Lower leg skin (tissue), 4 donors: ENCODE results near the gene USP34. TPM values are rescaled to one million over a fixed set of nuclear protein-coding genes. Genes with fewer than 3 reads are reported as not detected.
A peak's percentile ranks its signal among the peaks of the same experiment; 100 is the strongest.

Experiments
- DNase-seq, 2 donors: peaks; one replicate each; pipeline ENCODE4 v3.0.0-alpha.2; 2019; ENCODE audit warnings: low spot score in 2 of 2
- H3K4me3 ChIP-seq: fragments of 200-600 bp; sonication (generic); 2 replicates; pipeline ENCODE4 v1.5.1; 2017; ENCODE audit warnings: mild to moderate bottlenecking, low read depth; ENCODE audit not compliant: poor library complexity, severe bottlenecking
- CTCF ChIP-seq, 3 donors: fragments of 450-650 bp; IDR thresholded peaks; one replicate each; pipeline ENCODE4 v1.5.1; 2016; ENCODE audit warnings: antibody characterized with exemption in 3 of 3, mild to moderate bottlenecking in 3 of 3, moderate library complexity in 2 of 3
- POLR2A ChIP-seq, 2 donors: fragments of 450-650 bp; IDR thresholded peaks; one replicate each; pipeline ENCODE4 v1.6.1; 2016 to 2017; ENCODE audit warnings: antibody characterized with exemption in 2 of 2, mild to moderate bottlenecking in 1 of 2, moderate library complexity in 1 of 2
- WGBS, 2 donors: methylation state at CpG; one replicate each; pipeline ENCODE4 v1.1.5; 2018; 5-methylcytosine and 5-hydroxymethylcytosine counted together
- intact Hi-C: fragments of 100-400 bp; cut with DNase I; formaldehyde crosslinking; loops from one replicate; pipeline ENCODE4 v1.15.0; 2023; ENCODE audit warnings: low total_unique reads
- total RNA-seq, 4 donors: library from RNA; depleted of rRNA; stranded (reverse); fragments of >200 nt; gene quantifications; one replicate each; pipeline ENCODE4 v1.1.0, GENCODE V29; 2016

The USP34 gene
- total RNA-seq, 4 donors from 2014 or later: 84.3 to 181 (median 98.1) TPM

- DNase-seq: no peak
- intact Hi-C loops: loop anchor here (5.0 kb wide), 1 partner anchor 303 kb away; no protein-coding TSS in a partner anchor
- no peak overlapping the region for H3K4me3 ChIP-seq
- TF ChIP-seq CTCF (IDR thresholded peaks at IDR 0.05) (no peak), POLR2A (IDR thresholded peaks at IDR 0.05) (no peak)
- 29 to 35% methylated on average over 14 of the region's 14 CpGs for WGBS, 2 donors
These were observed 290.9 kb downstream of the USP34 start for GRCh38 chr2:61179701-61180639.

GRCh38 chr2:61178603-61179545 is 292.0 kb downstream of the USP34 start:
- TF ChIP-seq CTCF (IDR thresholded peaks at IDR 0.05) (no peak), POLR2A (IDR thresholded peaks at IDR 0.05) (no peak)
- DNase-seq: no peak
- H3K4me3 ChIP-seq: no peak overlapping the region
- WGBS, 2 donors: 57 to 66% methylated on average over 22 of the region's 22 CpGs
- intact Hi-C loops: loop anchor here (5.0 kb wide), 1 partner anchor 302 kb away; no protein-coding TSS in a partner anchor

GRCh38 chr2:61177727-61178549 is 292.9 kb downstream of the USP34 start:
- no peak for TF ChIP-seq POLR2A (IDR thresholded peaks at IDR 0.05)
- no peak for TF ChIP-seq CTCF (IDR thresholded peaks at IDR 0.05)
- intact Hi-C loops: loop anchor here (5.0 kb wide), 1 partner anchor 301 kb away; no protein-coding TSS in a partner anchor
- H3K4me3 ChIP-seq: peak overlapping the region; percentile 79
- peak; percentile 52 to 90 for DNase-seq
- 15 to 19% methylated on average over 34 to 40 of the region's 45 CpGs for WGBS, 2 donors

- TF ChIP-seq CTCF (IDR thresholded peaks at IDR 0.05) (peak in 1 of 3 donors; percentile 40), POLR2A (IDR thresholded peaks at IDR 0.05) (peak in 1 of 2 donors; percentile 71)
- H3K4me3 ChIP-seq: peak overlapping the region; percentile 79
- intact Hi-C loops: loop anchor here (5.0 kb wide), 1 partner anchor 300 kb away; no protein-coding TSS in a partner anchor
- DNase-seq: peak; percentile 89 to 98
- WGBS, 2 donors: 0% methylated on average over 36 to 98 of the region's 111 CpGs
These were observed 293.8 kb downstream of the USP34 start for GRCh38 chr2:61176755-61177726.
